AG09309 (cell line): ENCODE data around the gene SLC39A8.

Experiments used
- DNase-seq: peaks from one replicate; pipeline ENCODE4 v3.0.0-alpha.2; 2010; ENCODE audit warnings: low read depth
- H3K4me3 ChIP-seq: 2 replicates; pipeline ENCODE4 v1.5.1; 2011; ENCODE audit warnings: mild to moderate bottlenecking, low read depth, low read length, moderate library complexity; ENCODE audit not compliant: control insufficient read depth
- CTCF ChIP-seq: IDR thresholded peaks from 2 replicates; pipeline ENCODE4 v1.5.1; 2011; ENCODE audit warnings: mild to moderate bottlenecking, low read depth, low read length, inconsistent platforms; ENCODE audit not compliant: insufficient read depth, control insufficient read depth; ENCODE audit errors: missing control alignments

Gene SLC39A8

GRCh38 chr4:102341201-102341600 lies 4.1 kb downstream of the SLC39A8 start:
- TF ChIP-seq CTCF: no peak
- DNase-seq: no peak
- H3K4me3 ChIP-seq: no peak overlapping the region

GRCh38 chr4:102339018-102339417 lies 6.3 kb downstream of the SLC39A8 start:
- TF ChIP-seq CTCF: no peak
- DNase-seq: no peak
- no peak overlapping the region for H3K4me3 ChIP-seq

- no peak overlapping the region for H3K4me3 ChIP-seq
- TF ChIP-seq CTCF: no peak
Observed at GRCh38 chr4:102338405-102338804, 6.9 kb downstream of the SLC39A8 start.

GRCh38 chr4:102335616-102336015 lies 9.7 kb downstream of the SLC39A8 start:
- DNase-seq: no peak
- no peak for TF ChIP-seq CTCF
- no peak overlapping the region for H3K4me3 ChIP-seq

More at GRCh38 chr4:102338405-102338804, 6.9 kb downstream of the SLC39A8 start:
- no peak for DNase-seq

GRCh38 chr4:102334624-102335023 lies 10.7 kb downstream of the SLC39A8 start:
- no peak for TF ChIP-seq CTCF
- no peak for DNase-seq
- no peak overlapping the region for H3K4me3 ChIP-seq

- no peak overlapping the region for H3K4me3 ChIP-seq
- no peak for DNase-seq
- TF ChIP-seq CTCF: no peak
Observed at GRCh38 chr4:102333787-102334186, 11.5 kb downstream of the SLC39A8 start.

- no peak for DNase-seq
- no peak for TF ChIP-seq CTCF
- H3K4me3 ChIP-seq: no peak overlapping the region
Observed at GRCh38 chr4:102328045-102328444, 17.2 kb downstream of the SLC39A8 start.
